Measurements from ENCODE around the gene GGPS1. TPM values are rescaled to one million over a fixed set of nuclear protein-coding genes. Genes with fewer than 3 reads are reported as not detected.
"Not testable (repeated sequence)": the region's sequence is repeated elsewhere in the genome, so short reads cannot be mapped to it uniquely, and the experiment has no call there.

Gene GGPS1
- total and polyA plus RNA-seq, 8 donors: 7.0 to 37.6 (median 16.6) TPM

GRCh38 chr1:235280467-235280866 is 47.9 kb upstream of the GGPS1 start:
- Histone ChIP-seq H3K4me1 (peaks cover 23 to 77% (median 61%) of the 10 kb centered on the region in 4 donors), H3K36me3 (no peaks in the 10 kb centered on the region), H3K9me3 (no peaks in the 10 kb centered on the region), H3K4me3 (no peak overlapping the region), H3K27ac (no peak overlapping the region), H3K27me3 (no peaks in the 10 kb centered on the region)
- TF ChIP-seq POLR2AphosphoS5 (IDR thresholded peaks at IDR 0.05) (no peak), EP300 (IDR thresholded peaks at IDR 0.05) (no peak), CTCF (IDR thresholded peaks at IDR 0.05) (no peak), POLR2A (IDR thresholded peaks at IDR 0.05) (no peak)
- 90 to 98% (median 96%) methylated on average over 14 to 15 of the region's 15 CpGs for WGBS, 5 donors
- DNase-seq: no peak
- intact Hi-C loops (cut with DNase I; ENCODE audit: low total_unique reads): no loop called here

- H3K27me3 ChIP-seq; intact Hi-C loops (cut with DNase I; ENCODE audit: low total_unique reads); H3K4me3 ChIP-seq; DNase-seq; H3K36me3 ChIP-seq; H3K27ac ChIP-seq; H3K9me3 ChIP-seq: not testable (repeated sequence)
- H3K4me1 ChIP-seq: peaks cover 17 to 82% (median 68%) of the 10 kb centered on the region in 4 donors
- 84 to 95% (median 91%) methylated on average over 13 of the region's 13 CpGs for WGBS, 5 donors
Observed at GRCh38 chr1:235283636-235284035, 44.7 kb upstream of the GGPS1 start.

GRCh38 chr1:235284231-235284769 is 44.1 kb upstream of the GGPS1 start:
- no peak overlapping the region for H3K27ac ChIP-seq
- intact Hi-C loops (cut with DNase I; ENCODE audit: low total_unique reads): no loop called here
- H3K9me3 ChIP-seq: no peaks in the 10 kb centered on the region
- WGBS, 5 donors: 88 to 95% (median 93%) methylated on average over 6 of the region's 6 CpGs
- H3K4me3 ChIP-seq: no peak overlapping the region
- TF ChIP-seq POLR2AphosphoS5 (IDR thresholded peaks at IDR 0.05) (no peak), CTCF (IDR thresholded peaks at IDR 0.05) (no peak), POLR2A (IDR thresholded peaks at IDR 0.05) (no peak), EP300 (IDR thresholded peaks at IDR 0.05) (no peak)
- peaks cover 12 to 82% (median 65%) of the 10 kb centered on the region in 4 donors for H3K4me1 ChIP-seq
- no peaks in the 10 kb centered on the region for H3K36me3 ChIP-seq
- no peaks in the 10 kb centered on the region for H3K27me3 ChIP-seq
- no peak for DNase-seq

GRCh38 chr1:235286667-235287066 is 41.7 kb upstream of the GGPS1 start:
- WGBS, 5 donors: 71 to 89% (median 80%) methylated on average over 1 of the region's 1 CpG

More at GRCh38 chr1:235286667-235287066, 41.7 kb upstream of the GGPS1 start:
- Histone ChIP-seq H3K27me3 (no peaks in the 10 kb centered on the region), H3K27ac (no peak overlapping the region), H3K4me3 (no peak overlapping the region), H3K36me3 (no peaks in the 10 kb centered on the region), H3K4me1 (peaks cover 9 to 82% (median 64%) of the 10 kb centered on the region in 4 donors), H3K9me3 (no peaks in the 10 kb centered on the region)
- no peak for DNase-seq
- TF ChIP-seq CTCF (IDR thresholded peaks at IDR 0.05): no peak
- intact Hi-C loops (cut with DNase I; ENCODE audit: low total_unique reads): no loop called here
